Stimulated activated CD4-positive, alpha-beta T cell treated with anti-CD3 and anti-CD28 coated beads, Interleukin-4, amount 100 ng/mL, for 1 hour (primary cell): ENCODE measurements around the gene ANKRD44.

Experiments used
- DNase-seq: peaks from one replicate; pipeline ENCODE4 v3.0.0-alpha.2; 2020

Gene ANKRD44

DNA sequence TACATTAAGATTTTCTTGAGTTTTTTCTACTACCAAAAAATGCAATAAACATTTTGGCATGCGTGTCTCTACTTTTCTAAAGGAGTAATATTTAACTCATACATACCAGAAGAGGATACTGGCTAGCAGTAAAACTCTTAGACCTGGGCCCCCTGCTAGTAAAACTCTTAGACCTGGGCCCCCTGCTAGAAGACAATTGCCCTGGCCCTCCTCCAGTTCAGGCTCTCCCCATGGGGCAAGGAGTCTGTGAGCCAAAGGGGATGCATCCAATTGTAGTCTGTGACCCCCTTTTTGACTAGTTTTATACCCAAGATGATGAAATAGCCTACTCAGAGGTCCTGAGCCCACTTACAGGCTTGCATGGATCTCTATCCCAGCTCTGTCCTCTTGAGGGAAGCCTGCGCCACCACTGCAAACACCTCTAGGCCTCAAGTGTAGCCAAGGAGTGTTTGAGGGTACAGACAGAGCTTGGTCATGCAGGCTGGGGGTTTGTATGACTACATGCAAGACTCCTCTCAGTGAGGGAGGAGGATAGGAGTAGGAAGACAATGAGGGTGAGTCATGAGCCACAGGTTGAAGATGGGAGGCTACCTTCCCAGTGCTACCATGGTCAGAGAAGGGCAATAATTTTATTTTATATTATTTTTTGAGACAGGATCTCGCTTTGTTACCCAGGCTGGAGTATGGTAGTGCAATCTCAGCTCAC is 338.9 kb downstream of the ANKRD44 start:
- no peak for DNase-seq

DNA sequence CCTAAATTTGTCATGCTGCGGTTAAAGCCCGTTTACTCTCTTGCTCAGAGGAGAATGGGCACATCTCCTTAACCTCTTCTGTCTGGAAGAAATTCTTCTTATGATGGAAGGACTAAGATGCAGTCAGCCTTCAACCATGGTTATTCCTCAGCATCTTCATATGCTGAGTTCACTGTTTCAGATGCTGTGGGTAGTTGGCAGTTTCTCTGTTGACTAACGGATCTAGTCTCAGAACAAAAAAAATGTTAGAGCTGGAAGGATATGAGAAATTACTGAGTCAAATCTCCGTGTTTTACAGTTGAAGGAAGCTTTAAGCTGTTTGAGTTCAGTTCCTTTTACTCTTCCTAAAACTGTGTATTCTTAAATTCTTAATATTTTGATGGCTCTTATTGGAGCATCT is 340.5 kb downstream of the ANKRD44 start:
- no peak for DNase-seq

DNA sequence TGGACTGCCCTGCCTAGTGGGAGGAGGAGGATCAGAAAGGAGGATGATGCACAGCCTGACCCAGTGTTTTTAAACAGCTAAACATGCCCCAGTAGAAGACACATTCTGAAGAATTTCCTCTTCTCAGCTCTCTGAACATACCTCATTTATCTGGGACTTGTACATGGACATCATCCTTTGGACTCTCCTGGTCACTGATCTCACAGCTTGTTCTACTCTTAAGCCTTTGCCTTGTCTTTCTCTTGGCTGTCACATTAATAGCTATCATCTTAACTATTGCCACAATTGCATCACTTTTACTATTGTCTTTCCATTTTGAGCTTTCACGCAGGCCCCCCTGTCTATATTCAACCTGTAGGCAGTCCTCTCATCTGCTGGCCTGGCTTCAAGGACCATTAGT is 342.1 kb downstream of the ANKRD44 start:
- no peak for DNase-seq

DNA sequence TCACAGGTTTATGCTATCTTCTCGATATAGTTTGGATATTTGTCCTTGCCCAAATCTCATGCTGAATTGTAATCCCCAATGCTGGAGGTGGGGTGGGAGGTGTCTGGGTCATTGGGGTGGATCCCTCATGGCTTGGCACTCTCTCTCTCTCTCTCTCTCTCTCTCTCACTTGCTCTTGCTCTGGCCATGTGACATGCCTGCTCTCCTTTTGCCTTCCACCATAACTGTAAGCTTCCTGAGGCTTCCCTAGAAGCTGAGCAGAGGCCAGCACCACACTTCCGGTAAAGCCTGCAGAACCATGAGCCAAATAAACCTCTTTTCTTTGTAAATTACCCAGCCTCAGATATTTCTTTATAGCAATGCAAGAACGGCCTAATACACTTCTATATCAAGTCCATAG is 342.8 kb downstream of the ANKRD44 start:
- DNase-seq, result no peak

GRCh38 chr2:196967116-196967515 is 343.5 kb downstream of the ANKRD44 start:
- DNase-seq, result no peak

DNA sequence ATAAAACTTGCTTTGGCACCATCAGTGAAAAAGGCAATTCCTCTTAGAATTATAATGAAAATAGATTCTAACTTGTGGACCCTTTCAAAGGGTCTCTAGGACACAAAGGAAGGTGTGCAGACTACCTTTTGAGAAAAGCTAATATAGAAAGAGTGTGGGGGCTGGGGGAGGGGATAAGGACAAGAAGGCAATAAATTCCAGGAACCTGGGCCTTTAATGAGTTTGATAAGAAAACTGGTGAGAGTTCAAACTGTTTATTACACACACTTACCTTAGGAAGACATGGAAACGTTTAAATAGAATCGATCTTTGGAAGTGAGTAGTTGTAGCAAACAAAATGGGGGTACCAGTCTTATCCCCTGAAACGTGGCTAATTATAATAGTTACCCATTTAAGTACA is 344.5 kb downstream of the ANKRD44 start:
- no peak for DNase-seq

DNA sequence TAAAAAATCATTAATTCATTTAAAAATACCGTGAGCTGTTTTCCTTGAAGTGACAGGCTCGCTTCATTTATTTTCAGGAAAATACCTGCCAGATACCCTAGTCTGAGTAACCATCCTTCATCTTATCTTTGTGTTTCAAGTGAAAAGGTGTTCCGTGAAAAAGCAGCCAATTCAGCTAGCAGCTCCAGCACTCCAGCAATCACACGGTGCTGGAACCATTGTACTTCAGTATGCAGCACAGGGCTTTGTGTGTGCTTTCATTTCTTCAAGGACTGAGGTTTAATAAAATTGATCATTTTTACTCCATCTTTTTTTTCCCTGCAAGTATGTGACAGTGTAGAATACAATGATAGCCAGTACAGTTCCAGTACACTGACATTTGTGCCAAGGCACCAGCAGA is 344.9 kb downstream of the ANKRD44 start:
- DNase-seq, result no peak

- no peak for DNase-seq
Observed at GRCh38 chr2:196963961-196964360, 346.6 kb downstream of the ANKRD44 start.

DNA sequence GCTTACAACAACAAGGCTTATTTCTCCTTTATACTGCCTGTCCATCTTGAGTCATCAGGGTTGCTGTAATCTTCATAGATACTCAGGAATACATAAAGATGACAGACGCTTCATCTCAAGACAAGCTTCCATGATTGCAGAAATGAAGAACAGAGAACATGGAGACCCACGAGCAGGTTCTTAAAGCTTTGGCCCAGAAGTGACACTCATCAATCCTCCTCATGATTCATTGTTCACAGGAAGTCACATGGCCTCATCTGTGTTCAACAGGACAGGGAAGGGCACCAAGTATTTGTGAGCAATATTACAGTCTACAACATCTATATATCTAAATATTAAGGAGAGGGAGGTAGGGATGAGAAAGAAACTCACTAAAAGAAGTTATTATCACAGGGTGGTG is 347.5 kb downstream of the ANKRD44 start:
- no peak for DNase-seq

- no peak for DNase-seq
Observed at GRCh38 chr2:196962325-196962724, 348.3 kb downstream of the ANKRD44 start.

DNA sequence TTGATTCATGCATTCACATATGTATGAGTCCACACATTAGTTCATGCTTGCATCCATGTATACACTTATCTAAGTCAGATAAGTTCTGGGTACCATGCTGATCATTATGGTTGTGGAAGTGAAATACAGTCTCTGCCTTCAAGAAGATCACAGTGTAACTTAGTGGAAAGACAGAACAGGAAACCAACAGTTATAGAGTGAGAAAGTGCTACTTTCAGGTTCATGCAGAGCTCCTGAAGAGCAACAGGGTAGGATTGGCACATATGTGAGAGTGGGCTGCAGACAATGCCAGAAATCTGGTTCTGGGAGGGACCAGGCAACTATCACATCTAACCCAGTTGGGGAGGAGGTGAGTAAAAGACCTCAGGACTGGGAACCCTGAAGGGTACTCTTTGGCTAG is 348.7 kb downstream of the ANKRD44 start:
- DNase-seq, result no peak

GRCh38 chr2:196959734-196960338 is 350.7 kb downstream of the ANKRD44 start:
- no peak for DNase-seq

DNA sequence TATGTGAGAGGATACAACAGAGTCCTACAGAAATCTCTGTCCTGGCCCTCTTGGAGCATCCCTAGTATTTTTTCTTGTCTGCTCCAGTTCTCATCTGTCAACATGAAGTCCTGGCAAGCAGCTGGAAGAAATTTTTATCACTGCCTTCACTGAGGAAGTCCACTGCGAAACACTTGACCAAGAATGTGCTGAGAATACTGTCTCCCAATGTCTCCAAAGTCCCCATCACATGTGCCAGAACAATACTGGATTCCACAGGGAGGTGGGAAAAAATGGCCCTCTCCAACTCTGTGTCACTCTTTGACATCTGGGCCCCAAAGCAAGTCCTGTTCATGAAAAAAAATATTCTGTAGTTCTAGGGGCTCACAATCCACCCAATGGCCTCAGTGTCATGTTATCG is 351.3 kb downstream of the ANKRD44 start:
- DNase-seq, result no peak

GRCh38 chr2:196957881-196958525 is 352.6 kb downstream of the ANKRD44 start:
- DNase-seq, result no peak

DNA sequence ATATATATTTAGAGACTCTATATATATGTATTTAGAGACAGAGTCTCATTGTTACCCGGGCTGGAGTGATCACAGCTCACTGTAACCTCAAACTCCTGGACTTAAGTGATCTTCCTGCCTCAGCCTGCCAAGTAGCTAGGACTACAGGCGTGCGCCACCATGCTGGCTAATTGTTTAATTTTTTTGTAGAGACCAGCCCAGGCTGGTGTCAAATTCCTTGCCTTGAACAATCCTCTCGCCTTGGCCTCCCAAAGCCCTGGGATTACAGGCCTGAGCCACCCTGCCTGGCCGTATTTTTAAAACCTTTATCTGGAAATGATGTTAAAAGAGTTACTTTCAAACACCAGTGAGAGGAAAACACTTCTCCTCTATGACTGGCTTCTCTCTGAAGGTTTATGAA is 353.1 kb downstream of the ANKRD44 start:
- no peak for DNase-seq

GRCh38 chr2:196956069-196956468 is 354.5 kb downstream of the ANKRD44 start:
- DNase-seq, result no peak

DNA sequence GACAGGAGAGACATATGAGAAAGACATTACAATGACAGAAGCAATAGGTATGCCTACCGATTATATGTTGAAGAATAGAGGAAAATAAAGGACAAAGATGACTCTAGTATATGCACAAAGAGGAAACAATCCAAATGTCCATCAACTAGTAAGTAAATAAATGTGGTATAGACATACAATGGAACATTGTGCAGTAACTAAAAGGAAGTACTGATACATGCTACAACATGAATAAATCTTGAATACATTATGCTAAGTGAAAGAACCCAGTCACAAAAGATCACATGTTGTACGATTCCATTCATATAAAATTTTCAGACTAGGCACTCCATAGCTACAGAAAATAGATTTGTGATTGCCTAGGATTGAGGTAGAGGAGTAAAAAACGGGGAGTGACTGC is 355.5 kb downstream of the ANKRD44 start:
- no peak for DNase-seq

DNA sequence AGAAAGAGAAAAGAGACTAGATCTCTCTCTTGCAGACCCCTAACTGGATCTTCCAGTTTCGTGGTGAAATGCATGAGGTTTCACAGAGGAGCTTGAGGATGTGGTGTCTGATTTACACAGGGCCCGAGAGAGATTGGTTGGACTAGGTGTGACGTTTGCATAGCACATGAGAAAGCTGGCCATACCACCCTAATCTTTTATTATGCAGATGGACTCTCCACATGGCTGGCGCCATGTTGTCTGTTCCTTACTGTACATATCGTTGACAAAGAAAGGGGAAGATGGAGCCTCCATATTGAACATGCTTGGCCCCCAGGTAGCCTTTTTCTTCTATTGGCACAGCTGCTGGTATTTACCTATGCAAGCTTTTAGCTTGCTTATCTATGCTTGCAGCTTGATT is 356.6 kb downstream of the ANKRD44 start:
- DNase-seq, result no peak

DNA sequence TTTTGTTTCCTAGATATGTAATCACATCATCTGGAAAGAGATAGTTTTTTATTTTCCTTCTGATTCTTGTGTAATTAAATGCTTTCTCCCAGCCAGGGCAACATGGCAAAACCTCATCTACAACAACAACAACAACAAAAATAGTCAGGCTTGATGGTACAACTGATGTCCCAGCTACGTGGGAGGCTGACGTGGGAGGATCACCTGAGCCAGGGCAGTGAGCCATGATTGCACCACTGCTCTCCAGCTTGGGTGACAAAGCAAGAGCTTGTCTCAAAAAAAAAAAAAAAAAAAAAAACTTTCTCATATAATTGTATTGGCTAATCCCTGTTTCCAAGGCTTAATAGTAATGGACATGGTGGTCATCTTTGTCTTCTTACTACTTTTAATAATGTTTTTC is 357.6 kb downstream of the ANKRD44 start:
- no peak for DNase-seq

DNA sequence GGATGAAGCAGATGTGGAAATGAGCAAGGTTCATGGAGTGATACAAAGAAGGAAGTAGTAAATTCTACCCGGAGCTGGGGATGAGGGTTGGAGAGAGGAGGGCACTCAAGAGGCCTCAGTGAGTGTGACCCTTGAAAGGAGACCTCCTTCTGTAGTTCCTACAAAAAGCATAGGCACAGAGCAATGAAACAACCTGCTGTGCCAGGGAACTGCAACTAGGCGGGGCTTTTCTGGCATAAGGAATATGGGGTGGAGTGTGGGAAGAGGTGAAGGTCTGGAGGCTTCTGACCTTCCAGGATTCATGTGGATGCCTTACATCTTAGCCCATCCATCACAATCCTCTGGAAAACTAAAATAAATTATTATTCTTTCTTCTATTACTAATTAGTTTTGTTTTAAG is 358.6 kb downstream of the ANKRD44 start:
- DNase-seq, result no peak

- no peak for DNase-seq
Observed at GRCh38 chr2:196949116-196949515, 361.5 kb downstream of the ANKRD44 start.

DNA sequence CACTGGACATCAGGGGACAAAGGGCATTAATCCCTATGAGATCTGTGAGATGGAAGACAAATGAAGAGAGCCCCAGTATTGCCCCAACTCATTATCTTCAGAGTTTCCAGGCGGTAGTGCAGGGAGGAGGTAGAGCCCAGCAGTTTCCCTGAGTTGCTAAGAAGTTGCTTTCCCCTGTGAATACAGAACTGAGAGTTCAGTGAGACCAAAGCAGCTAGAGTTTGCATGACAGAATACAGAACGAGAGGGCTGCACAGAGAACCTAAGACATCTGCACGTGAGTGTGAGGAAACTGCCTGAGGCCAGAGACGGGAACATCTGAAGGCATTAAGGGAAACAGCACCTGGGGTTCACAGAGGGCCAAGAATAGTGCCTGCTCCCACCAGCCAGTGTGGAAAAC is 366.0 kb downstream of the ANKRD44 start:
- no peak for DNase-seq

GRCh38 chr2:196941398-196942078 is 369.0 kb downstream of the ANKRD44 start:
- DNase-seq, result no peak

- DNase-seq, result no peak
Observed at GRCh38 chr2:196939371-196939770, 371.2 kb downstream of the ANKRD44 start.
